A549 (cell line): ENCODE data around the gene PDLIM3. TPM values are rescaled to one million over a fixed set of nuclear protein-coding genes. Genes with fewer than 3 reads are reported as not detected.

Source experiments
- ATAC-seq, 2 experiments: fragments of 200-7000 bp in 1 of 2; fragments of >200 bp in 1 of 2; cut with Nextera tagmentation in 1 of 2; cut with Tn5 transposase in 1 of 2; 3 replicates each; pipeline versions ENCODE4 v1.8.0 to v1.9.1; 2018 to 2020; ENCODE audit warnings: mild to moderate bottlenecking in 1 of 2, moderate library complexity in 1 of 2
- CTCF ChIA-PET: fragments of 300-600 bp; sonication (Branson Sonifier 250); formaldehyde crosslinking; extraction: SDS; loops from one replicate; lab custom pipeline; 2021; ENCODE audit warnings: antibody characterized with exemption, inconsistent platforms; lab: Yijun Ruan, JAX
- POLR2A ChIA-PET: fragments of 350-600 bp; formaldehyde crosslinking; extraction: SDS; loops from one replicate; lab custom pipeline; 2021; ENCODE audit warnings: antibody characterized with exemption, inconsistent platforms; lab: Yijun Ruan, JAX
- DNase-seq, 2 experiments: peaks; one replicate each; pipeline versions ENCODE4 v3.0.0 to v3.0.0-alpha.2; 2011 to 2016; ENCODE audit warnings: low read depth in 1 of 2, low spot score in 1 of 2
- FAIRE-seq: peaks from 2 replicates; lab custom pipeline; 2011; peaks lifted over from hg19 to GRCh38; lab: Jason Lieb, UNC
- H3K27ac ChIP-seq, 2 experiments: fragments of >200 bp; sonication (Bioruptor Twin); formaldehyde crosslinking; 3 replicates each; pipeline ENCODE4 v1.5.1; 2016 to 2017
- H3K4me1 ChIP-seq: fragments of >200 bp; sonication (Bioruptor Twin); formaldehyde crosslinking; 3 replicates; pipeline ENCODE4 v1.6.1; 2016
- H3K4me2 ChIP-seq: fragments of >200 bp; sonication (Bioruptor Twin); formaldehyde crosslinking; 3 replicates; pipeline ENCODE4 v1.6.1; 2016
- H3K4me3 ChIP-seq: fragments of >200 bp; sonication (Bioruptor Twin); formaldehyde crosslinking; 3 replicates; pipeline ENCODE4 v1.5.1; 2016
- H3K9me3 ChIP-seq: fragments of >200 bp; sonication (Bioruptor Twin); formaldehyde crosslinking; 3 replicates; pipeline ENCODE4 v1.6.1; 2016
- CHD4 ChIP-seq: fragments of 200-600 bp; sonication (generic); IDR thresholded peaks from 2 replicates; pipeline ENCODE4 v1.6.1; 2016; ENCODE audit warnings: antibody characterized with exemption, mild to moderate bottlenecking, borderline replicate concordance
- EP300 ChIP-seq, 2 experiments: fragments of >200 bp; sonication (Bioruptor Twin); formaldehyde crosslinking; IDR thresholded peaks; 2 replicates in 1 of 2; 3 replicates in 1 of 2; pipeline ENCODE4 v1.6.1; 2016 to 2017
- FOSL2 ChIP-seq, 2 experiments: fragments of 450-650 bp in 1 of 2; fragments of >200 bp in 1 of 2; sonication (Bioruptor Twin) in 1 of 2; formaldehyde crosslinking; IDR thresholded peaks; 2 replicates each; pipeline versions ENCODE4 v1.5.0 to v1.6.1; 2016 to 2020; ENCODE audit warnings: mild to moderate bottlenecking in 1 of 2, moderate library complexity in 1 of 2
- FOXS1 ChIP-seq: fragments of 250-450 bp; sonication (Bioruptor Pico); IDR thresholded peaks from 2 replicates; pipeline ENCODE4 v1.5.0; 2020; ENCODE audit warnings: mild to moderate bottlenecking, moderate library complexity
- HOXB13 ChIP-seq: fragments of 250-450 bp; sonication (Bioruptor Pico); IDR thresholded peaks from 2 replicates; pipeline ENCODE4 v1.5.0; 2020; ENCODE audit warnings: low read depth, mild to moderate bottlenecking, moderate library complexity
- KDM5A ChIP-seq: fragments of 200-600 bp; sonication (generic); IDR thresholded peaks from 2 replicates; pipeline ENCODE4 v1.6.1; 2016; ENCODE audit warnings: antibody characterized with exemption, mild to moderate bottlenecking
- POLR2AphosphoS2 ChIP-seq: conservative IDR thresholded peaks from 2 replicates; pipeline ENCODE4 v1.6.1; 2012; ENCODE audit warnings: low read length, improper control_type of control experiment, inconsistent platforms
- WGBS: methylation state at CpG from one replicate; pipeline ENCODE4 v1.1.6; 2017; ENCODE audit errors: missing lambda C conversion rate; 5-methylcytosine and 5-hydroxymethylcytosine counted together
- polyA plus RNA-seq, 4 experiments: library from polyadenylated mRNA; depleted of rRNA in 3 of 4; stranded (reverse); fragments of >200 nt; fragmentation: RNase III in 1 of 4; extraction: RNeasy Plus Mini Kit Qiagen cat#74134 plus additional on column Dnase treatment in 1 of 4; gene quantifications; 2 replicates in 3 of 4; 3 replicates in 1 of 4; pipeline ENCODE4 v1.2.3, GENCODE V29; 2011 to 2017
- TF ChIP-seq, protein P1 (sequence below): fragments of 200-600 bp; sonication (generic); IDR thresholded peaks from 2 replicates; pipeline ENCODE4 v1.6.1; 2016; ENCODE audit warnings: antibody characterized with exemption, mild to moderate bottlenecking, moderate library complexity
- TF ChIP-seq, protein P2 (sequence below): fragments of 150-350 bp; IDR thresholded peaks from 2 replicates; pipeline ENCODE4 v1.6.1; 2014; ENCODE audit warnings: low read depth, mild to moderate bottlenecking, low read length
- TF ChIP-seq, protein P3 (sequence below): fragments of >200 bp; sonication (Bioruptor Twin); formaldehyde crosslinking; IDR thresholded peaks from 2 replicates; pipeline ENCODE4 v1.6.1; 2016

Gene PDLIM3
- polyA plus RNA-seq, 2 of the 4 experiments (the other 2 are of a cell fraction): 0.18 to 0.37 TPM

DNA sequence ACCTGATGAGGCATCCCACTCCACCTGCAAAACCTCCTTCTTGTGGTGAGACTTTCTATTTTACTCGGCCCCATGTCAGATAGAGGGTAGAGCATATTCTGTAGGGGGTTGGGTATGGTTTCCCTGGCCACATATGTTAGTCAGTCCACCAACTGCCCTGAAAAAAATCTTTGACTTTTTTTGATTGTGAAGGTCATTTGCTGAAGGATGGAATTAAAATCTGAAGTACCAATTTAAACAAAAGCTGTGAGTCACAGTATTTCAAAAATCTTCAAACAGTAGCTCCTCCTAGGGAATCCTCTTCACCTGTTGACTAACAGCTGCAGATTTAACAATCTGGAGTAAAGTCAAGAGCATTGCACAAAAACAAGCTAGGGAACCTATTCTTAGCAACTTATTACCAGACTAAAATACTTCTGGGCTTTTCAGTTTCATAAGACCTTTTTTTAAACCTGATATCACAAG lies 55.8 kb downstream of the PDLIM3 start:
- 7% methylated on average over 1 of the region's 1 CpG for WGBS
- ATAC-seq: no peak
- Histone ChIP-seq H3K4me2 (no peak overlapping the region), H3K4me3 (no peak overlapping the region), H3K27ac (no peak overlapping the region), H3K9me3 (no peaks in the 10 kb centered on the region), H3K4me1 (no peaks in the 10 kb centered on the region)
- no peak for FAIRE-seq
- ChIA-PET CTCF (interaction anchor here (1.0 kb wide), 1 partner anchor 118 kb away, joined by 3 read pairs; no protein-coding TSS in a partner anchor), POLR2A (no interaction called here)
- no peak for DNase-seq
- no peak for TF ChIP-seq POLR2AphosphoS2
- TF ChIP-seq, protein P1, sequence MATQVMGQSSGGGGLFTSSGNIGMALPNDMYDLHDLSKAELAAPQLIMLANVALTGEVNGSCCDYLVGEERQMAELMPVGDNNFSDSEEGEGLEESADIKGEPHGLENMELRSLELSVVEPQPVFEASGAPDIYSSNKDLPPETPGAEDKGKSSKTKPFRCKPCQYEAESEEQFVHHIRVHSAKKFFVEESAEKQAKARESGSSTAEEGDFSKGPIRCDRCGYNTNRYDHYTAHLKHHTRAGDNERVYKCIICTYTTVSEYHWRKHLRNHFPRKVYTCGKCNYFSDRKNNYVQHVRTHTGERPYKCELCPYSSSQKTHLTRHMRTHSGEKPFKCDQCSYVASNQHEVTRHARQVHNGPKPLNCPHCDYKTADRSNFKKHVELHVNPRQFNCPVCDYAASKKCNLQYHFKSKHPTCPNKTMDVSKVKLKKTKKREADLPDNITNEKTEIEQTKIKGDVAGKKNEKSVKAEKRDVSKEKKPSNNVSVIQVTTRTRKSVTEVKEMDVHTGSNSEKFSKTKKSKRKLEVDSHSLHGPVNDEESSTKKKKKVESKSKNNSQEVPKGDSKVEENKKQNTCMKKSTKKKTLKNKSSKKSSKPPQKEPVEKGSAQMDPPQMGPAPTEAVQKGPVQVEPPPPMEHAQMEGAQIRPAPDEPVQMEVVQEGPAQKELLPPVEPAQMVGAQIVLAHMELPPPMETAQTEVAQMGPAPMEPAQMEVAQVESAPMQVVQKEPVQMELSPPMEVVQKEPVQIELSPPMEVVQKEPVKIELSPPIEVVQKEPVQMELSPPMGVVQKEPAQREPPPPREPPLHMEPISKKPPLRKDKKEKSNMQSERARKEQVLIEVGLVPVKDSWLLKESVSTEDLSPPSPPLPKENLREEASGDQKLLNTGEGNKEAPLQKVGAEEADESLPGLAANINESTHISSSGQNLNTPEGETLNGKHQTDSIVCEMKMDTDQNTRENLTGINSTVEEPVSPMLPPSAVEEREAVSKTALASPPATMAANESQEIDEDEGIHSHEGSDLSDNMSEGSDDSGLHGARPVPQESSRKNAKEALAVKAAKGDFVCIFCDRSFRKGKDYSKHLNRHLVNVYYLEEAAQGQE: no peak

DNA sequence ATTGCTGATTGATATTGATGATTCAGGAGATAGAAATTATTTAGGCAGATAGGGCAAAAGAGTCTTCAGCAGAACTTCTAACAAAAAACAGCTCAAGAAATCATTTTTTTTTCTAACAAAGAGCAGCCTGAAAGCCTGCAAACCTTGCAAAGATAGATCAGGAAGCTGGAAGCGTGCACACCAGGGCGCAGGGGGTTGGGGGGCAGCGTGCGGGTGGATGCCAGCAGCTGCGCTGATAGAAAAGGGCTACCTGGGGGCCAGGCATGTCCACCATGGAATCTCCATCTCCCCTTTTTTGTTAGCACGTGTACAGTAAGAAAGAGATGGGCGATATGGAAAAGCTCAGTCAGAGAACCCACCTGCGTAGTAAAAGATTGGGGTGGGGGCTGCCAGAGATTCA lies 62.1 kb downstream of the PDLIM3 start:
- POLR2A ChIA-PET: no interaction called here
- H3K27ac ChIP-seq: no peak overlapping the region
- H3K4me2 ChIP-seq: no peak overlapping the region
- 0 out of 3 replicates have a peak, but pooled peaks cover 4% of the 10 kb centered on the region for H3K4me1 ChIP-seq
- DNase-seq (no peak), ATAC-seq (no peak), FAIRE-seq (no peak)
- H3K4me3 ChIP-seq: no peak overlapping the region
- no peaks in the 10 kb centered on the region for H3K9me3 ChIP-seq
- TF ChIP-seq EP300 (IDR thresholded peaks at IDR 0.05) (no peak), CHD4 (no peak), FOSL2 (IDR thresholded peaks at IDR 0.05) (no peak), FOSL2 (CRISPR knock-in tag; IDR thresholded peaks at IDR 0.05) (no peak)
- CTCF ChIA-PET: interaction anchor here (1.0 to 1.7 kb wide), 3 partner anchors 125 to 565 kb away, joined by 5 to 11 read pairs (median 6); no protein-coding TSS in a partner anchor
- 89% methylated on average over 8 of the region's 8 CpGs for WGBS

DNA sequence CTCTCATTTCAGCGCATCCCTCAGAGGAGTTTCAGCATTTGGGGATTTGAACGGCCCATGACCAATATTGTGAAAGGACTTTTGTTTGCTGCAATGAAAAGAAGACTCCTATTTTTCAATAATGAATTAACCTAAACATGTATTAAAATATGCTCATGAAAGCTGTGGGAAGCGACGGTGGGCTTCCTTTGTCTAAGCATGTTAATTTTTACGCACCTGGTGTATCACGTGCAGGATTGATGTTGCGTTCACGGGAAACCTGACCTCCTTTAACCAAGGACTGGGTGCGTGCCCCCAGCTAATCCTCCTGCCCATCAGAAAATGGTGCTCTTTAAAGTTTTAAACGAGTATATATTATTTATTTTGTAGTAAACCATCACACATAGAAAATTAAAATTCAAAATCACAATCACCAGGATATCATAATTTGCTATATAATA lies 63.2 kb downstream of the PDLIM3 start:
- peak overlapping the region in 1 of 2 experiments; percentile 85; a peak in 2 of 6 replicates for H3K27ac ChIP-seq
- FAIRE-seq (no peak), ATAC-seq (no peak), DNase-seq (no peak)
- peak overlapping the region; percentile 96 for H3K4me2 ChIP-seq
- POLR2A ChIA-PET: no interaction called here
- 50% methylated on average over 10 of the region's 10 CpGs for WGBS
- H3K9me3 ChIP-seq: no peaks in the 10 kb centered on the region
- CTCF ChIA-PET: interaction anchor here (0.7 to 1.7 kb wide), 8 partner anchors 9 to 587 kb away, joined by 3 to 14 read pairs (median 4); no protein-coding TSS in a partner anchor
- H3K4me1 ChIP-seq: 0 out of 3 replicates have a peak, but pooled peaks cover 4% of the 10 kb centered on the region
- TF ChIP-seq KDM5A (no peak), HOXB13 (no peak), FOSL2 (IDR thresholded peaks at IDR 0.05) (no peak), FOSL2 (CRISPR knock-in tag; IDR thresholded peaks at IDR 0.05) (no peak), FOXS1 (CRISPR knock-in tag) (no peak)
- TF ChIP-seq, protein P2, sequence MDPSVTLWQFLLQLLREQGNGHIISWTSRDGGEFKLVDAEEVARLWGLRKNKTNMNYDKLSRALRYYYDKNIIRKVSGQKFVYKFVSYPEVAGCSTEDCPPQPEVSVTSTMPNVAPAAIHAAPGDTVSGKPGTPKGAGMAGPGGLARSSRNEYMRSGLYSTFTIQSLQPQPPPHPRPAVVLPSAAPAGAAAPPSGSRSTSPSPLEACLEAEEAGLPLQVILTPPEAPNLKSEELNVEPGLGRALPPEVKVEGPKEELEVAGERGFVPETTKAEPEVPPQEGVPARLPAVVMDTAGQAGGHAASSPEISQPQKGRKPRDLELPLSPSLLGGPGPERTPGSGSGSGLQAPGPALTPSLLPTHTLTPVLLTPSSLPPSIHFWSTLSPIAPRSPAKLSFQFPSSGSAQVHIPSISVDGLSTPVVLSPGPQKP: no peak
- TF ChIP-seq, protein P3, sequence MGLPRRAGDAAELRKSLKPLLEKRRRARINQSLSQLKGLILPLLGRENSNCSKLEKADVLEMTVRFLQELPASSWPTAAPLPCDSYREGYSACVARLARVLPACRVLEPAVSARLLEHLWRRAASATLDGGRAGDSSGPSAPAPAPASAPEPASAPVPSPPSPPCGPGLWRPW: no peak
- H3K4me3 ChIP-seq: peak overlapping the region; percentile 63
